Nephron progenitor cell (in vitro differentiated cells): ENCODE measurements around the gene SERTM1.

Experiments
- DNase-seq: peaks from one replicate; pipeline ENCODE4 v3.0.0; 2021
- H3K27ac Mint-ChIP-seq: 2 replicates; pipeline ENCODE4 v1.8.0; 2021; ENCODE audit warnings: mild to moderate bottlenecking, moderate library complexity, mixed read lengths
- H3K27me3 Mint-ChIP-seq: 2 replicates; pipeline ENCODE4 v1.8.0; 2021; ENCODE audit warnings: mild to moderate bottlenecking, low read depth, mixed read lengths; ENCODE audit not compliant: poor library complexity
- H3K36me3 Mint-ChIP-seq: 2 replicates; pipeline ENCODE4 v1.8.0; 2021; ENCODE audit warnings: low read depth, mixed read lengths
- H3K4me1 Mint-ChIP-seq: 2 replicates; pipeline ENCODE4 v1.8.0; 2021; ENCODE audit warnings: mixed read lengths
- H3K4me3 Mint-ChIP-seq: 2 replicates; pipeline ENCODE4 v1.8.0; 2021; ENCODE audit warnings: mild to moderate bottlenecking, moderate library complexity, mixed read lengths
- H3K9me3 Mint-ChIP-seq: 2 replicates; pipeline ENCODE4 v1.8.0; 2021; ENCODE audit warnings: mild to moderate bottlenecking, moderate library complexity, mixed read lengths
- TF ChIP-seq, protein P1 (sequence below): fragments of 200-600 bp; sonication (generic); IDR thresholded peaks from 2 replicates; pipeline ENCODE4 v1.5.0; 2021; ENCODE audit warnings: antibody characterized with exemption

Gene SERTM1

DNA sequence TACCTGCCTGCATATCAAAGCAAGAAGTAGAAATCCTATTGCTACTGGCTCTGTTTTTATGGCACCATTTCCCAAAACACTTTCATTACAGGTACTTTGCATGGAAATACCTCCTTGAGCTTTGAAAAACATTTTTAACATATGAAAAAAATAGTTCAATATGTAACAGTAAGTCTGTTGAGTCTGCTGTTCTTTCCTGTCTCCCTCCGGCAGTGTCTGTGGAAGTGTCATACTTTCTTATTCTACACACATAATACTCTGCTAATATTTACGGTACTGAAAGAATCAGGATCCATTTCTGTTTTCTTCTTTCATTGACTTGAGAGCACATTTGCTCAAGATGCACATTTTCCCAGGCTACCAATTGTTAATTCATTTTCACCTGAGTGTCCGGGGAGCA is 8.2 kb upstream of the SERTM1 start:
- TF ChIP-seq, protein P1, sequence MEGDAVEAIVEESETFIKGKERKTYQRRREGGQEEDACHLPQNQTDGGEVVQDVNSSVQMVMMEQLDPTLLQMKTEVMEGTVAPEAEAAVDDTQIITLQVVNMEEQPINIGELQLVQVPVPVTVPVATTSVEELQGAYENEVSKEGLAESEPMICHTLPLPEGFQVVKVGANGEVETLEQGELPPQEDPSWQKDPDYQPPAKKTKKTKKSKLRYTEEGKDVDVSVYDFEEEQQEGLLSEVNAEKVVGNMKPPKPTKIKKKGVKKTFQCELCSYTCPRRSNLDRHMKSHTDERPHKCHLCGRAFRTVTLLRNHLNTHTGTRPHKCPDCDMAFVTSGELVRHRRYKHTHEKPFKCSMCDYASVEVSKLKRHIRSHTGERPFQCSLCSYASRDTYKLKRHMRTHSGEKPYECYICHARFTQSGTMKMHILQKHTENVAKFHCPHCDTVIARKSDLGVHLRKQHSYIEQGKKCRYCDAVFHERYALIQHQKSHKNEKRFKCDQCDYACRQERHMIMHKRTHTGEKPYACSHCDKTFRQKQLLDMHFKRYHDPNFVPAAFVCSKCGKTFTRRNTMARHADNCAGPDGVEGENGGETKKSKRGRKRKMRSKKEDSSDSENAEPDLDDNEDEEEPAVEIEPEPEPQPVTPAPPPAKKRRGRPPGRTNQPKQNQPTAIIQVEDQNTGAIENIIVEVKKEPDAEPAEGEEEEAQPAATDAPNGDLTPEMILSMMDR: no peak
- Mint-ChIP-seq H3K27ac (no peak overlapping the region), H3K4me1 (no peaks in the 10 kb centered on the region), H3K36me3 (no peaks in the 10 kb centered on the region), H3K9me3 (no peaks in the 10 kb centered on the region), H3K27me3 (peaks cover 33% of the 10 kb centered on the region), H3K4me3 (no peak overlapping the region)
- no peak for DNase-seq

DNA sequence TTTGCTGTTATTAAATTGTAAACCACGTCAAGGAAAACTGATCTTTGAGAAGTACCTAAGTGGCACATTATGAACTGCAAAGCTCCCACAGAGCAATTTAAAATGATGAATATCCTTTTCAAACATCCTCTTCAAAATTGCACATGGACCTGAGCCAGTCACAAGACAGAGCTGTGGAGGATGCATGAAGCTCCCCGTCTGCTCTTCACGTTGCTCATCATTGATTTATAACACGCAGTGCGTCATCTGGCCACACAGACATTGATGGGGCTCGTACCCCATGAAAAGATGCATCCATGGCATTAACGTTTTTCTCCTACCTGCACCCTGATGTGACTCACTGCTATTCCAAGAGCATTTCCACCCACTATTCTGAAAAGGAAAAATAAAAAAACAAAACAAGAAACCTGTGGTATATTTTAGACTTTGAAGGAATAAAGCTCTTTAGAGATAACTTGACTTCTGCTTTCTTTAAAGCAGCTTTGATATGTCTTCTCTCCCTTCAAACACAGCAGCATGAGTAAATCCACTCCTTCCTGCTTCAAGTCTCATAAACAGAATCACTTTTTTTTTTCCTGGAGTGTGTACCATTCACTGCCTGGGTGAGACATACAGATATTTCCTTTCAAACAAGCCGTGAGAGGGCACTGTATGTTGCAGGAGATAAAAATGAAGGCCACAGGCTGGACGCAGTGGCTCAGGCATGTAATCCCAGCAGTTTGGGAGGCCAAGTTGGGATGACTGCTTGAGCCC is 7.2 kb upstream of the SERTM1 start:
- H3K36me3 Mint-ChIP-seq: no peaks in the 10 kb centered on the region
- no peak overlapping the region for H3K27ac Mint-ChIP-seq
- peaks cover 43% of the 10 kb centered on the region for H3K27me3 Mint-ChIP-seq
- no peak for DNase-seq
- no peak overlapping the region for H3K4me3 Mint-ChIP-seq
- no peaks in the 10 kb centered on the region for H3K4me1 Mint-ChIP-seq
- TF ChIP-seq, protein P1: no peak
- no peaks in the 10 kb centered on the region for H3K9me3 Mint-ChIP-seq

DNA sequence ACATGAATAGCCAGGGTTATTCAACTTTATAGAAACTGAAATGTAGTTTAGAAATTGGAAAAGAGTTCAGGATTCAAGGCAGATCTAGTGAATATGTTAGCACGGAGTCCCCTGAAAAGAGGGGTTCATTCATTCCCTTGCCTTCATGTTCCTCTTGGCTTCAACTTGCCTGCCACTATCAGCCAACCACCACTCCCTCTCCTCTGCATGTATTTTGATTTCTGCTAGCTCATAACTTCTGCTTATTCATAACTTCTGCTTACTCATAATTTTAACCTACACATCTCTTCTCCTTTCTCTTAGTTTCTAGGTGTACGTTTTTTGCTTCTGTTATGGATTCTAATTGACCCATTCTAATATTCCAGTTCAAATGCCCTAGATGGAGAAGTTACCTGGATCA is 5.5 kb upstream of the SERTM1 start:
- Mint-ChIP-seq H3K27ac (no peak overlapping the region), H3K4me3 (no peak overlapping the region), H3K36me3 (no peaks in the 10 kb centered on the region), H3K4me1 (peaks cover 2% of the 10 kb centered on the region), H3K27me3 (peaks cover 57% of the 10 kb centered on the region), H3K9me3 (no peaks in the 10 kb centered on the region)
- TF ChIP-seq, protein P1: no peak
- no peak for DNase-seq

DNA sequence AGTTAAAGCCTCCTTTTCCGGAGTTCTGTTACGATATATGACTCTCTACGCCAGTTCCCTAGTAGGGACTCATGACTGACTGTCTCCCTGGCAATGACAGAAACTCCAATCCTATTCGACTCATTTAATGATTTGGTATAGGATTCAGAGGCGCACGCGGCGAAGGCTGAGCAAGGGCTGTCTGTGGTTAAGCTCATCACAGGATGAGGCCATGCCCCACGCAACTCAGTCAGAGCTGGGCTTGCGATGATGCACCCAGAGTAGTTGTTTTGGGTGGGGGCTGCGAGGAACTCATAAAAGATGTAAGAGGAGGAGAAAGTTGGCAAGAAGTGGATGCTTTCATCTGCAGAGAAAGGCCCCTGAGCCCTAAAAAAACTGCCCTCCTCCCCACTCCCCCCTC is 468 bp upstream of the SERTM1 start:
- H3K36me3 Mint-ChIP-seq: no peaks in the 10 kb centered on the region
- peaks cover 18% of the 10 kb centered on the region for H3K4me1 Mint-ChIP-seq
- no peak for DNase-seq
- no peak overlapping the region for H3K27ac Mint-ChIP-seq
- H3K27me3 Mint-ChIP-seq: peaks cover 90% of the 10 kb centered on the region
- H3K9me3 Mint-ChIP-seq: no peaks in the 10 kb centered on the region
- TF ChIP-seq, protein P1: no peak
- peak overlapping the region; percentile 79 for H3K4me3 Mint-ChIP-seq

DNA sequence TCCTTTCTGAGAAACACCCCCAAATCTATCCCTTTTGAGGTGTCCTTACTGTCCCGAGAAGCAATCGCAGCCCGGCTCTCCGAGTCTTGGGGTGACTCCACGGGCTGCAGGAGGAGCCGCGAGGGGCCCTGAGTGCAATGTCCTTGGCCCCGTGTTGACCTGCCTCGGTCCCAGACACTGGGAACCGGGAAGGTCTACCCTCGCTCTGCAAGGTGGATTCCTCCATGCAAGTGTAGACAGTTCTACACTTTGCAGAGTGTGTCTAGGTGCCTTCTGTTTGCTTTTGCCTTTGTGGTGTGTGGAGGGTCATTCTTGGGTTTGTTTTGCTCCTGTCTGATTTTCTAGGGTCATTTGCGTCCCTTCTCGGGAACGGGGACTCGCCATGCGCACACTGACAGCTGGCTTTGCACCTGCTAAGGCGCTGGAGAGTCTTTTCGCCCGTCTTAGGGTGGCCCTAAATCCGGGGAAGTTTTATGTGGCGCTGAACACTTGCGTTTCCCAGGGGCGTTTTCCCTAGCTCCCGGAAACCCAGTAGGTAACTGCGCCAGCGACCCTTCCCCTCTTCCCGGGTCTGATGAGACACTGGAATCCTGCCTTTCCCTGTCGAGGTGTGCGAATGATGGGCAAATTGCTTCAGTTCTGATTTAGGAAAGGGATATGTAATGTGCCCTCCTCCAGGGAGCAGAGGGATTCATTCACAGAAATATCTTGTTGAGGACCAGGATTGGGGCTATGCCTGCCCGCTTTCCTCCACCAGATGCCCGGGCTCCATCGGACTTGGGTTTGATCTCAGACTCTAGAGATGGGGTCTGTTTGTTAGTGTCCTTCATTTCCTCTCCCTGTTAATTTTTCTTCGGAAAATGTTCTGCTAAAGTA is 755 bp downstream of the SERTM1 start:
- Mint-ChIP-seq H3K36me3 (no peaks in the 10 kb centered on the region), H3K27me3 (peaks cover 92% of the 10 kb centered on the region), H3K27ac (no peak overlapping the region), H3K4me1 (peaks cover 18% of the 10 kb centered on the region), H3K9me3 (no peaks in the 10 kb centered on the region), H3K4me3 (peak overlapping the region; percentile 79)
- DNase-seq: peak; percentile 12
- TF ChIP-seq, protein P1: no peak
